GM23338 (cell line): ENCODE results near the gene EPHB1. TPM values are rescaled to one million over a fixed set of nuclear protein-coding genes. Genes with fewer than 3 reads are reported as not detected.

Experiments
- ATAC-seq: fragments of 200-7000 bp; cut with Tn5 transposase; 3 replicates; pipeline ENCODE4 v1.9.1; 2020
- DNase-seq: peaks from one replicate; pipeline ENCODE4 v3.0.0-alpha.2; 2015; ENCODE audit warnings: low spot score
- H2AFZ ChIP-seq: fragments of 200-600 bp; sonication (generic); 2 replicates; pipeline ENCODE4 v1.8.0; 2016; ENCODE audit warnings: antibody characterized with exemption, mild to moderate bottlenecking, moderate library complexity
- H3F3A ChIP-seq: fragments of 200-600 bp; sonication (generic); replicated peaks from 2 replicates; pipeline ENCODE4 v1.8.0; 2017; ENCODE audit warnings: antibody characterized with exemption, mixed run types, low read depth
- H3K27ac ChIP-seq: fragments of 200-600 bp; sonication (generic); 2 replicates; pipeline ENCODE4 v1.6.1; 2016; ENCODE audit warnings: low read depth
- H3K27me3 ChIP-seq: fragments of 200-600 bp; sonication (generic); 2 replicates; pipeline ENCODE4 v1.8.0; 2016; ENCODE audit warnings: mild to moderate bottlenecking, mixed run types, moderate library complexity; ENCODE audit not compliant: insufficient read depth
- H3K36me3 ChIP-seq: fragments of 200-600 bp; sonication (generic); 2 replicates; pipeline ENCODE4 v1.8.0; 2016; ENCODE audit warnings: mild to moderate bottlenecking; ENCODE audit not compliant: insufficient read depth
- H3K4me1 ChIP-seq: fragments of 200-600 bp; sonication (generic); 2 replicates; pipeline ENCODE4 v1.8.0; 2016; ENCODE audit warnings: mild to moderate bottlenecking, moderate library complexity; ENCODE audit not compliant: insufficient read depth
- H3K4me2 ChIP-seq: fragments of 200-600 bp; sonication (generic); 2 replicates; pipeline ENCODE4 v1.7.1; 2017; ENCODE audit warnings: mixed run types
- H3K4me3 ChIP-seq: fragments of 200-600 bp; sonication (generic); 2 replicates; pipeline ENCODE4 v1.6.1; 2016; ENCODE audit warnings: mixed run types
- H3K79me2 ChIP-seq: fragments of 200-600 bp; sonication (generic); replicated peaks from 2 replicates; pipeline ENCODE4 v1.8.0; 2017; ENCODE audit warnings: mild to moderate bottlenecking; ENCODE audit not compliant: insufficient read depth
- H3K9me2 ChIP-seq: fragments of 200-600 bp; sonication (generic); 2 replicates; pipeline ENCODE4 v1.8.0; 2017; ENCODE audit not compliant: insufficient read depth
- H4K20me1 ChIP-seq: fragments of 200-600 bp; sonication (generic); replicated peaks from 2 replicates; pipeline ENCODE4 v1.8.0; 2017; ENCODE audit warnings: mild to moderate bottlenecking; ENCODE audit not compliant: insufficient read depth
- H3K27ac Mint-ChIP-seq: 2 replicates; pipeline ENCODE4 v1.8.0; 2020; ENCODE audit warnings: inconsistent platforms, mild to moderate bottlenecking, moderate library complexity, mixed read lengths
- H3K27me3 Mint-ChIP-seq: 3 replicates; pipeline ENCODE4 v1.8.0; 2022; ENCODE audit warnings: low read depth, mild to moderate bottlenecking, moderate library complexity, mixed read lengths, inconsistent platforms; ENCODE audit not compliant: insufficient read depth, poor library complexity
- H3K36me3 Mint-ChIP-seq: 3 replicates; pipeline ENCODE4 v1.8.0; 2021; ENCODE audit warnings: low read depth, mild to moderate bottlenecking, inconsistent platforms, moderate library complexity, mixed read lengths
- H3K4me1 Mint-ChIP-seq: 3 replicates; pipeline ENCODE4 v1.8.0; 2020; ENCODE audit warnings: mild to moderate bottlenecking, inconsistent platforms, mixed read lengths
- H3K4me3 Mint-ChIP-seq: 3 replicates; pipeline ENCODE4 v1.8.0; 2021; ENCODE audit warnings: moderate library complexity, mild to moderate bottlenecking, inconsistent platforms, mixed read lengths
- H3K9me3 Mint-ChIP-seq: 3 replicates; pipeline ENCODE4 v1.8.0; 2020; ENCODE audit warnings: moderate library complexity, mild to moderate bottlenecking, inconsistent platforms, mixed read lengths
- ETS1 ChIP-seq: IDR thresholded peaks from 2 replicates; pipeline ENCODE4 v1.6.1; 2016; ENCODE audit warnings: antibody characterized with exemption
- EZH2 ChIP-seq: fragments of 200-600 bp; sonication (generic); IDR thresholded peaks from one replicate; pipeline ENCODE4 v1.8.0; 2017; ENCODE audit warnings: antibody characterized with exemption, mild to moderate bottlenecking, low read depth; ENCODE audit not compliant: unreplicated experiment
- NANOG ChIP-seq: IDR thresholded peaks from 2 replicates; pipeline ENCODE4 v1.6.1; 2016; ENCODE audit warnings: antibody characterized with exemption, borderline replicate concordance
- POLR2AphosphoS5 ChIP-seq: IDR thresholded peaks from 2 replicates; pipeline ENCODE4 v1.6.1; 2016; ENCODE audit warnings: antibody characterized with exemption, low read depth
- REST ChIP-seq: IDR thresholded peaks from one replicate; pipeline ENCODE4 v1.6.1; 2018; ENCODE audit warnings: antibody characterized with exemption; ENCODE audit not compliant: unreplicated experiment
- STAT1 ChIP-seq: IDR thresholded peaks from one replicate; pipeline ENCODE4 v1.6.1; 2016; ENCODE audit warnings: antibody characterized with exemption; ENCODE audit not compliant: unreplicated experiment
- ZNF114 ChIP-seq: fragments of 250-450 bp; sonication (Bioruptor Pico); IDR thresholded peaks from 2 replicates; pipeline ENCODE4 v1.5.0; 2020; ENCODE audit warnings: mild to moderate bottlenecking, moderate library complexity
- ZNF331 ChIP-seq: fragments of 250-450 bp; sonication (Bioruptor Pico); IDR thresholded peaks from 2 replicates; pipeline ENCODE4 v1.5.0; 2020; ENCODE audit warnings: low read depth, mild to moderate bottlenecking, moderate library complexity
- ZNF462 ChIP-seq: fragments of 250-450 bp; sonication (Bioruptor Pico); IDR thresholded peaks from 2 replicates; pipeline ENCODE4 v1.5.0; 2020; ENCODE audit warnings: mild to moderate bottlenecking, moderate library complexity
- polyA plus RNA-seq: library from polyadenylated mRNA; unstranded; fragments of >200 nt; fragmentation: Nextera tagmentation; extraction: Ambion mirVana; gene quantifications from 2 replicates; pipeline ENCODE4 v1.2.1, GENCODE V29; 2016
- total RNA-seq: library from RNA; depleted of rRNA; stranded (reverse); fragments of >200 nt; shearing (Covaris generic); gene quantifications from 2 replicates; pipeline ENCODE4 v1.2.3, GENCODE V29; 2014

Gene EPHB1
- total and polyA plus RNA-seq, 2 experiments from 2014 or later = 2.7 to 5.2 TPM

- no peak overlapping the region for H3K4me2 ChIP-seq
- H3K79me2 ChIP-seq = no peaks in the 10 kb centered on the region
- no peak overlapping the region for H3K27ac Mint-ChIP-seq
- H3K4me3 Mint-ChIP-seq = no peak overlapping the region
- TF ChIP-seq ZNF331 (CRISPR knock-in tag) = no peak
- TF ChIP-seq POLR2AphosphoS5 = no peak
- no peak for TF ChIP-seq REST
- no peak for TF ChIP-seq EZH2
- no peak for ATAC-seq
- H3F3A ChIP-seq = no peaks in the 10 kb centered on the region
- no peaks in the 10 kb centered on the region; the same call in 2 of the 3 replicates for H3K9me3 Mint-ChIP-seq
- H3K36me3 Mint-ChIP-seq = no peaks in the 10 kb centered on the region
- no peaks in the 10 kb centered on the region; the same call in 2 of the 3 replicates for H3K4me1 Mint-ChIP-seq
- no peak for DNase-seq
- no peaks in the 10 kb centered on the region for H3K36me3 ChIP-seq
- no peaks in the 10 kb centered on the region for H3K27me3 ChIP-seq
- no peak overlapping the region for H3K27ac ChIP-seq
- H2AFZ ChIP-seq = no peak overlapping the region
- H3K27me3 Mint-ChIP-seq = no peaks in the 10 kb centered on the region
- no peaks in the 10 kb centered on the region for H3K4me1 ChIP-seq
- no peak overlapping the region for H3K4me3 ChIP-seq
- no peaks in the 10 kb centered on the region for H3K9me2 ChIP-seq
- H4K20me1 ChIP-seq = no peaks in the 10 kb centered on the region
Observed at GRCh38 chr3:135147657-135148056, 352.6 kb downstream of the EPHB1 start.

- H3K4me1 ChIP-seq = no peaks in the 10 kb centered on the region
- Mint-ChIP-seq H3K36me3 (no peaks in the 10 kb centered on the region), H3K4me3 (no peak overlapping the region), H3K4me1 (no peaks in the 10 kb centered on the region; the same call in 2 of the 3 replicates), H3K27ac (no peak overlapping the region), H3K9me3 (no peaks in the 10 kb centered on the region), H3K27me3 (no peaks in the 10 kb centered on the region)
- ATAC-seq (no peak), DNase-seq (no peak)
- H3K27me3 ChIP-seq = no peaks in the 10 kb centered on the region
- no peaks in the 10 kb centered on the region for H3F3A ChIP-seq
- no peak overlapping the region for H3K4me3 ChIP-seq
- no peaks in the 10 kb centered on the region for H3K9me2 ChIP-seq
- no peaks in the 10 kb centered on the region for H3K79me2 ChIP-seq
- H3K27ac ChIP-seq = no peak overlapping the region
- no peak overlapping the region for H2AFZ ChIP-seq
- H3K4me2 ChIP-seq = no peak overlapping the region
- no peaks in the 10 kb centered on the region for H4K20me1 ChIP-seq
- no peaks in the 10 kb centered on the region for H3K36me3 ChIP-seq
- TF ChIP-seq NANOG (no peak), ETS1 (no peak), POLR2AphosphoS5 (no peak), STAT1 (no peak), ZNF462 (no peak), EZH2 (no peak), ZNF114 (no peak)
Observed at GRCh38 chr3:135148398-135149020, 353.4 kb downstream of the EPHB1 start.
